H9 (cell line): ENCODE measurements around the gene GDPGP1. TPM values are rescaled to one million over a fixed set of nuclear protein-coding genes. Genes with fewer than 3 reads are reported as not detected.
A peak's percentile ranks its signal among the peaks of the same experiment; 100 is the strongest.

Source experiments
- DNase-seq: peaks from one replicate; pipeline ENCODE4 v3.0.0-alpha.2; 2017
- H2AFZ ChIP-seq: one replicate; pipeline ENCODE4 v1.6.1; 2013; ENCODE audit warnings: mild to moderate bottlenecking, low read length, control low read depth, moderate library complexity
- H2AK5ac ChIP-seq: 2 replicates; pipeline ENCODE4 v1.6.1; 2013; ENCODE audit warnings: low read length, control low read depth, mixed read lengths; ENCODE audit not compliant: insufficient read length
- H2BK120ac ChIP-seq: one replicate; pipeline ENCODE4 v1.6.1; 2013; ENCODE audit warnings: low read depth, mild to moderate bottlenecking, low read length, control low read depth, inconsistent platforms; ENCODE audit not compliant: poor library complexity, severe bottlenecking
- H2BK12ac ChIP-seq: 2 replicates; pipeline ENCODE4 v1.6.1; 2013; ENCODE audit warnings: low read length, control low read depth, mixed read lengths, low read depth; ENCODE audit not compliant: insufficient read length
- H2BK15ac ChIP-seq: 2 replicates; pipeline ENCODE4 v1.6.1; 2013; ENCODE audit warnings: low read depth, low read length, control low read depth
- H2BK20ac ChIP-seq: one replicate; pipeline ENCODE4 v1.6.1; 2013; ENCODE audit warnings: low read depth, mild to moderate bottlenecking, low read length, control low read depth, inconsistent platforms; ENCODE audit not compliant: poor library complexity, severe bottlenecking
- H2BK5ac ChIP-seq: 2 replicates; pipeline ENCODE4 v1.6.1; 2013; ENCODE audit warnings: low read length, control low read depth, mixed read lengths; ENCODE audit not compliant: insufficient read length
- H3K14ac ChIP-seq: 2 replicates; pipeline ENCODE4 v1.6.1; 2013; ENCODE audit warnings: low read length, control low read depth; ENCODE audit not compliant: insufficient read depth
- H3K18ac ChIP-seq: 2 replicates; pipeline ENCODE4 v1.6.1; 2013; ENCODE audit warnings: low read depth, mild to moderate bottlenecking, mixed read lengths, low read length, control low read depth; ENCODE audit not compliant: insufficient read length
- H3K23ac ChIP-seq: 2 replicates; pipeline ENCODE4 v1.6.1; 2013; ENCODE audit warnings: low read length, control low read depth, mixed read lengths, low read depth; ENCODE audit not compliant: insufficient read length
- H3K23me2 ChIP-seq: 2 replicates; pipeline ENCODE4 v1.6.1; 2013; ENCODE audit warnings: low read depth, mild to moderate bottlenecking, mixed read lengths, low read length, control low read depth; ENCODE audit not compliant: insufficient read length, poor library complexity, severe bottlenecking
- H3K27ac ChIP-seq: 2 replicates; pipeline ENCODE4 v1.5.1; 2013; ENCODE audit warnings: low read length, control low read depth, mixed read lengths, low read depth; ENCODE audit not compliant: insufficient read length
- H3K27me3 ChIP-seq: 2 replicates; pipeline ENCODE4 v1.6.1; 2013; ENCODE audit warnings: low read length, control low read depth, inconsistent platforms; ENCODE audit not compliant: insufficient read depth
- H3K4ac ChIP-seq: 2 replicates; pipeline ENCODE4 v1.6.1; 2013; ENCODE audit warnings: low read depth, mild to moderate bottlenecking, control low read depth, inconsistent platforms, low read length, moderate library complexity
- H3K4me1 ChIP-seq: 2 replicates; pipeline ENCODE4 v1.6.1; 2013; ENCODE audit warnings: low read length, control low read depth, inconsistent platforms; ENCODE audit not compliant: insufficient read depth
- H3K4me2 ChIP-seq: 2 replicates; pipeline ENCODE4 v1.6.1; 2013; ENCODE audit warnings: low read length, control low read depth, mixed read lengths; ENCODE audit not compliant: insufficient read length, insufficient read depth
- H3K56ac ChIP-seq: 2 replicates; pipeline ENCODE4 v1.6.1; 2013; ENCODE audit warnings: low read depth, mild to moderate bottlenecking, mixed read lengths, low read length, control low read depth; ENCODE audit not compliant: insufficient read length
- H3K79me1 ChIP-seq: 2 replicates; pipeline ENCODE4 v1.6.1; 2013; ENCODE audit warnings: low read depth, mild to moderate bottlenecking, moderate library complexity, low read length, control low read depth, inconsistent platforms; ENCODE audit not compliant: insufficient read depth, poor library complexity, severe bottlenecking
- H3K79me2 ChIP-seq: 2 replicates; pipeline ENCODE4 v1.6.1; 2013; ENCODE audit warnings: low read length, control low read depth, inconsistent platforms; ENCODE audit not compliant: insufficient read depth
- H3K9ac ChIP-seq: 2 replicates; pipeline ENCODE4 v1.6.1; 2013; ENCODE audit warnings: low read length, control low read depth, mixed read lengths; ENCODE audit not compliant: insufficient read length; ENCODE audit errors: extremely low read depth
- H3K9me3 ChIP-seq: one replicate; pipeline ENCODE4 v1.6.1; 2013; ENCODE audit warnings: low read depth, low read length, inconsistent platforms; ENCODE audit not compliant: control insufficient read depth
- H3T11ph ChIP-seq: one replicate; pipeline ENCODE4 v1.6.1; 2013; ENCODE audit warnings: mild to moderate bottlenecking, low read length, control low read depth, inconsistent platforms
- H4K20me1 ChIP-seq: one replicate; pipeline ENCODE4 v1.6.1; 2013; ENCODE audit not compliant: control insufficient read depth, insufficient read length, insufficient read depth
- H4K5ac ChIP-seq: 2 replicates; pipeline ENCODE4 v1.6.1; 2013; ENCODE audit warnings: low read depth, mild to moderate bottlenecking, mixed read lengths, low read length, control low read depth; ENCODE audit not compliant: insufficient read length
- H4K8ac ChIP-seq: replicated peaks from 2 replicates; pipeline ENCODE4 v1.6.1; 2013; ENCODE audit warnings: low read length, control low read depth, mixed read lengths, low read depth; ENCODE audit not compliant: insufficient read length
- H4K91ac ChIP-seq: 2 replicates; pipeline ENCODE4 v1.6.1; 2013; ENCODE audit warnings: low read depth, mild to moderate bottlenecking, moderate library complexity, mixed read lengths, low read length, control low read depth; ENCODE audit not compliant: insufficient read length
- H3K27ac Mint-ChIP-seq, 3 experiments: 2 replicates in 2 of 3; 3 replicates in 1 of 3; pipeline ENCODE4 v1.8.0; 2020 to 2021; ENCODE audit warnings: mixed read lengths in 3 of 3, mild to moderate bottlenecking in 1 of 3, moderate library complexity in 1 of 3
- H3K27me3 Mint-ChIP-seq: 2 replicates; pipeline ENCODE4 v1.8.0; 2021; ENCODE audit warnings: low read depth, mild to moderate bottlenecking, moderate library complexity, mixed read lengths
- H3K36me3 Mint-ChIP-seq, 3 experiments: 2 replicates in 2 of 3; 3 replicates in 1 of 3; pipeline ENCODE4 v1.8.0; 2020 to 2021; ENCODE audit warnings: low read depth in 3 of 3, mixed read lengths in 3 of 3; ENCODE audit not compliant: insufficient read depth in 1 of 3
- H3K4me1 Mint-ChIP-seq, 2 experiments: 2 replicates each; pipeline ENCODE4 v1.8.0; 2020; ENCODE audit warnings: mixed read lengths in 2 of 2
- H3K4me3 Mint-ChIP-seq, 2 experiments: 2 replicates in 1 of 2; 3 replicates in 1 of 2; pipeline ENCODE4 v1.8.0; 2020 to 2021; ENCODE audit warnings: mild to moderate bottlenecking in 2 of 2, mixed read lengths in 2 of 2, moderate library complexity in 1 of 2
- H3K9me3 Mint-ChIP-seq, 2 experiments: 2 replicates in 1 of 2; 3 replicates in 1 of 2; pipeline ENCODE4 v1.8.0; 2020; ENCODE audit warnings: mild to moderate bottlenecking in 2 of 2, mixed read lengths in 2 of 2, moderate library complexity in 1 of 2
- WGBS: extraction: QIAGEN DNeasy Blood & Tissue Kit; methylation state at CpG from one replicate; pipeline ENCODE4 v1.1.7; 2013; ENCODE audit warnings: missing lambda C conversion rate, low lambda C conversion rate, mixed read lengths; ENCODE audit not compliant: insufficient read length; ENCODE audit errors: extremely low coverage; 5-methylcytosine and 5-hydroxymethylcytosine counted together
- total RNA-seq: library from RNA; stranded (reverse); gene quantifications from 2 replicates; pipeline ENCODE4 v1.2.1, GENCODE V29; 2021
- TF ChIP-seq, protein P1 (sequence below): fragments of 200-600 bp; sonication (generic); conservative IDR thresholded peaks from 3 replicates; pipeline ENCODE4 v1.8.0; 2021; ENCODE audit warnings: antibody characterized with exemption, mild to moderate bottlenecking

Gene GDPGP1
- total RNA-seq, 1 experiment from 2014 or later: 6.7 TPM

- H3K4me1 ChIP-seq: no peaks in the 10 kb centered on the region; the same call in 1 of the 2 replicates
- no peak overlapping the region for H3K23ac ChIP-seq
- no peak overlapping the region for H3K14ac ChIP-seq
- H3K27me3 Mint-ChIP-seq: no peaks in the 10 kb centered on the region
- no peak overlapping the region for H2BK12ac ChIP-seq
- no peaks in the 10 kb centered on the region for H3K9me3 Mint-ChIP-seq
- H4K8ac ChIP-seq: no peak overlapping the region
- H3T11ph ChIP-seq: no peak overlapping the region
- no peak overlapping the region for H4K5ac ChIP-seq
- H3K79me2 ChIP-seq: peaks cover 9% of the 10 kb centered on the region; the same call in 1 of the 2 replicates
- no peaks in the 10 kb centered on the region for H3K79me1 ChIP-seq
- WGBS: no CpG with 5 or more reads among the region's 10 CpGs
- peak overlapping the region in 2 of 3 experiments; percentile 20 to 72; a peak in 3 of 7 replicates for H3K27ac Mint-ChIP-seq
- H2BK20ac ChIP-seq: no peak overlapping the region
- no peak overlapping the region for H4K91ac ChIP-seq
- H2BK120ac ChIP-seq: no peak overlapping the region
- no peak for DNase-seq
- no peak overlapping the region for H3K4me2 ChIP-seq
- no peaks in the 10 kb centered on the region; the same call in 1 of the 2 replicates for H3K27me3 ChIP-seq
- H3K4ac ChIP-seq: no peak overlapping the region
- no peaks in the 10 kb centered on the region for H3K9me3 ChIP-seq
- no peaks in the 10 kb centered on the region for H4K20me1 ChIP-seq
- H3K9ac ChIP-seq: no peak overlapping the region
- no peak overlapping the region for H2AK5ac ChIP-seq
- H3K4me3 Mint-ChIP-seq: no peak overlapping the region
- H3K23me2 ChIP-seq: peaks cover 8% of the 10 kb centered on the region
- no peak overlapping the region for H2BK5ac ChIP-seq
- H3K56ac ChIP-seq: no peak overlapping the region
- no peak overlapping the region for H3K18ac ChIP-seq
- H3K27ac ChIP-seq: no peak overlapping the region
- no peak overlapping the region for H2AFZ ChIP-seq
- TF ChIP-seq, protein P1, sequence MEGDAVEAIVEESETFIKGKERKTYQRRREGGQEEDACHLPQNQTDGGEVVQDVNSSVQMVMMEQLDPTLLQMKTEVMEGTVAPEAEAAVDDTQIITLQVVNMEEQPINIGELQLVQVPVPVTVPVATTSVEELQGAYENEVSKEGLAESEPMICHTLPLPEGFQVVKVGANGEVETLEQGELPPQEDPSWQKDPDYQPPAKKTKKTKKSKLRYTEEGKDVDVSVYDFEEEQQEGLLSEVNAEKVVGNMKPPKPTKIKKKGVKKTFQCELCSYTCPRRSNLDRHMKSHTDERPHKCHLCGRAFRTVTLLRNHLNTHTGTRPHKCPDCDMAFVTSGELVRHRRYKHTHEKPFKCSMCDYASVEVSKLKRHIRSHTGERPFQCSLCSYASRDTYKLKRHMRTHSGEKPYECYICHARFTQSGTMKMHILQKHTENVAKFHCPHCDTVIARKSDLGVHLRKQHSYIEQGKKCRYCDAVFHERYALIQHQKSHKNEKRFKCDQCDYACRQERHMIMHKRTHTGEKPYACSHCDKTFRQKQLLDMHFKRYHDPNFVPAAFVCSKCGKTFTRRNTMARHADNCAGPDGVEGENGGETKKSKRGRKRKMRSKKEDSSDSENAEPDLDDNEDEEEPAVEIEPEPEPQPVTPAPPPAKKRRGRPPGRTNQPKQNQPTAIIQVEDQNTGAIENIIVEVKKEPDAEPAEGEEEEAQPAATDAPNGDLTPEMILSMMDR: no peak
- H3K36me3 Mint-ChIP-seq: peaks cover 31 to 67% (median 54%) of the 10 kb centered on the region in 3 experiments; a peak in 6 of 7 replicates
- peaks cover 22 to 27% of the 10 kb centered on the region in 2 experiments for H3K4me1 Mint-ChIP-seq
- H2BK15ac ChIP-seq: no peak overlapping the region
Measured at GRCh38 chr15:90270502-90271150, 36.6 kb downstream of the GDPGP1 start.
